Measurements from ENCODE around the gene CMPK2.

GRCh38 chr2:6800553-6800952, 65.2 kb downstream of the CMPK2 start:
- TF ChIP-seq TCF7L2 (IDR thresholded peaks at IDR 0.05; ENCODE audit: borderline replicate concordance, low read depth, low read length) (no peak), HOXA7 (CRISPR knock-in tag; IDR thresholded peaks at IDR 0.05; ENCODE audit: borderline replicate concordance) (no peak), ZNF184 (tag by site-specific recombination; IDR thresholded peaks at IDR 0.05) (no peak), ZNF302 (tag by site-specific recombination; IDR thresholded peaks at IDR 0.05; ENCODE audit: low read depth) (no peak), ZNF274 (IDR thresholded peaks at IDR 0.05; ENCODE audit: low read length) (no peak), ZNF274 (tag by site-specific recombination; IDR thresholded peaks at IDR 0.05; ENCODE audit: borderline replicate concordance) (no peak), SP2 (tag by site-specific recombination; IDR thresholded peaks at IDR 0.05) (no peak), ZNF133 (tag by site-specific recombination; IDR thresholded peaks at IDR 0.05) (no peak), KLF8 (tag by site-specific recombination; IDR thresholded peaks at IDR 0.05) (no peak), ZNF830 (tag by site-specific recombination; IDR thresholded peaks at IDR 0.05; ENCODE audit: low read depth) (no peak), ZBTB17 (tag by site-specific recombination; IDR thresholded peaks at IDR 0.05) (no peak)
- TF ChIP-seq, protein P1, sequence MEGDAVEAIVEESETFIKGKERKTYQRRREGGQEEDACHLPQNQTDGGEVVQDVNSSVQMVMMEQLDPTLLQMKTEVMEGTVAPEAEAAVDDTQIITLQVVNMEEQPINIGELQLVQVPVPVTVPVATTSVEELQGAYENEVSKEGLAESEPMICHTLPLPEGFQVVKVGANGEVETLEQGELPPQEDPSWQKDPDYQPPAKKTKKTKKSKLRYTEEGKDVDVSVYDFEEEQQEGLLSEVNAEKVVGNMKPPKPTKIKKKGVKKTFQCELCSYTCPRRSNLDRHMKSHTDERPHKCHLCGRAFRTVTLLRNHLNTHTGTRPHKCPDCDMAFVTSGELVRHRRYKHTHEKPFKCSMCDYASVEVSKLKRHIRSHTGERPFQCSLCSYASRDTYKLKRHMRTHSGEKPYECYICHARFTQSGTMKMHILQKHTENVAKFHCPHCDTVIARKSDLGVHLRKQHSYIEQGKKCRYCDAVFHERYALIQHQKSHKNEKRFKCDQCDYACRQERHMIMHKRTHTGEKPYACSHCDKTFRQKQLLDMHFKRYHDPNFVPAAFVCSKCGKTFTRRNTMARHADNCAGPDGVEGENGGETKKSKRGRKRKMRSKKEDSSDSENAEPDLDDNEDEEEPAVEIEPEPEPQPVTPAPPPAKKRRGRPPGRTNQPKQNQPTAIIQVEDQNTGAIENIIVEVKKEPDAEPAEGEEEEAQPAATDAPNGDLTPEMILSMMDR (tag by site-specific recombination; IDR thresholded peaks at IDR 0.05), result no peak
- TF ChIP-seq, protein P2, sequence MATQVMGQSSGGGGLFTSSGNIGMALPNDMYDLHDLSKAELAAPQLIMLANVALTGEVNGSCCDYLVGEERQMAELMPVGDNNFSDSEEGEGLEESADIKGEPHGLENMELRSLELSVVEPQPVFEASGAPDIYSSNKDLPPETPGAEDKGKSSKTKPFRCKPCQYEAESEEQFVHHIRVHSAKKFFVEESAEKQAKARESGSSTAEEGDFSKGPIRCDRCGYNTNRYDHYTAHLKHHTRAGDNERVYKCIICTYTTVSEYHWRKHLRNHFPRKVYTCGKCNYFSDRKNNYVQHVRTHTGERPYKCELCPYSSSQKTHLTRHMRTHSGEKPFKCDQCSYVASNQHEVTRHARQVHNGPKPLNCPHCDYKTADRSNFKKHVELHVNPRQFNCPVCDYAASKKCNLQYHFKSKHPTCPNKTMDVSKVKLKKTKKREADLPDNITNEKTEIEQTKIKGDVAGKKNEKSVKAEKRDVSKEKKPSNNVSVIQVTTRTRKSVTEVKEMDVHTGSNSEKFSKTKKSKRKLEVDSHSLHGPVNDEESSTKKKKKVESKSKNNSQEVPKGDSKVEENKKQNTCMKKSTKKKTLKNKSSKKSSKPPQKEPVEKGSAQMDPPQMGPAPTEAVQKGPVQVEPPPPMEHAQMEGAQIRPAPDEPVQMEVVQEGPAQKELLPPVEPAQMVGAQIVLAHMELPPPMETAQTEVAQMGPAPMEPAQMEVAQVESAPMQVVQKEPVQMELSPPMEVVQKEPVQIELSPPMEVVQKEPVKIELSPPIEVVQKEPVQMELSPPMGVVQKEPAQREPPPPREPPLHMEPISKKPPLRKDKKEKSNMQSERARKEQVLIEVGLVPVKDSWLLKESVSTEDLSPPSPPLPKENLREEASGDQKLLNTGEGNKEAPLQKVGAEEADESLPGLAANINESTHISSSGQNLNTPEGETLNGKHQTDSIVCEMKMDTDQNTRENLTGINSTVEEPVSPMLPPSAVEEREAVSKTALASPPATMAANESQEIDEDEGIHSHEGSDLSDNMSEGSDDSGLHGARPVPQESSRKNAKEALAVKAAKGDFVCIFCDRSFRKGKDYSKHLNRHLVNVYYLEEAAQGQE (tag by site-specific recombination; IDR thresholded peaks at IDR 0.05), result no peak

Measured in HEK293 (cell line).